KMS-11 (cell line): ENCODE results near the gene SH3PXD2B.

ENCODE experiments used
- H2AFZ ChIP-seq: fragments of 200-600 bp; sonication (generic); 2 replicates; pipeline ENCODE4 v1.6.1; 2016; ENCODE audit warnings: antibody characterized with exemption, mixed run types, low read depth
- H3K27ac ChIP-seq: fragments of 200-600 bp; sonication (generic); 2 replicates; pipeline ENCODE4 v1.6.1; 2016; ENCODE audit warnings: mild to moderate bottlenecking, mixed run types
- H3K27me3 ChIP-seq: fragments of 200-600 bp; sonication (generic); 2 replicates; pipeline ENCODE4 v1.6.1; 2017; ENCODE audit warnings: mild to moderate bottlenecking, low read depth, mixed run types, moderate library complexity; ENCODE audit not compliant: insufficient read depth
- H3K36me3 ChIP-seq: fragments of 200-600 bp; sonication (generic); 2 replicates; pipeline ENCODE4 v1.6.1; 2017; ENCODE audit warnings: mild to moderate bottlenecking, mixed run types; ENCODE audit not compliant: insufficient read depth
- H3K4me1 ChIP-seq: fragments of 200-600 bp; sonication (generic); 2 replicates; pipeline ENCODE4 v1.6.1; 2016; ENCODE audit warnings: mild to moderate bottlenecking, low read depth, mixed run types; ENCODE audit not compliant: poor library complexity, severe bottlenecking
- H3K4me2 ChIP-seq: fragments of 200-600 bp; sonication (generic); 2 replicates; pipeline ENCODE4 v1.7.0; 2016; ENCODE audit warnings: mild to moderate bottlenecking, mixed run types
- H3K4me3 ChIP-seq: fragments of 200-600 bp; sonication (generic); IDR thresholded peaks from 2 replicates; pipeline ENCODE4 v1.6.1; 2017; ENCODE audit warnings: low read depth, low read length, mixed read lengths; ENCODE audit not compliant: insufficient read depth
- H3K79me2 ChIP-seq: fragments of 200-600 bp; sonication (generic); 2 replicates; pipeline ENCODE4 v1.6.1; 2016; ENCODE audit warnings: low read depth, mixed run types; ENCODE audit not compliant: insufficient read depth
- H3K9ac ChIP-seq: fragments of 200-600 bp; sonication (generic); 2 replicates; pipeline ENCODE4 v1.6.1; 2016; ENCODE audit warnings: mild to moderate bottlenecking, mixed run types
- H4K20me1 ChIP-seq: fragments of 200-600 bp; sonication (generic); 2 replicates; pipeline ENCODE4 v1.6.1; 2016; ENCODE audit warnings: mild to moderate bottlenecking, mixed run types; ENCODE audit not compliant: insufficient read depth
- TF ChIP-seq, protein P1 (sequence below): fragments of 200-600 bp; sonication (generic); conservative IDR thresholded peaks from 2 replicates; pipeline ENCODE4 v1.6.1; 2017; ENCODE audit warnings: low read depth, mild to moderate bottlenecking, antibody characterized with exemption, low read length, moderate library complexity, mixed read lengths

SH3PXD2B gene

DNA sequence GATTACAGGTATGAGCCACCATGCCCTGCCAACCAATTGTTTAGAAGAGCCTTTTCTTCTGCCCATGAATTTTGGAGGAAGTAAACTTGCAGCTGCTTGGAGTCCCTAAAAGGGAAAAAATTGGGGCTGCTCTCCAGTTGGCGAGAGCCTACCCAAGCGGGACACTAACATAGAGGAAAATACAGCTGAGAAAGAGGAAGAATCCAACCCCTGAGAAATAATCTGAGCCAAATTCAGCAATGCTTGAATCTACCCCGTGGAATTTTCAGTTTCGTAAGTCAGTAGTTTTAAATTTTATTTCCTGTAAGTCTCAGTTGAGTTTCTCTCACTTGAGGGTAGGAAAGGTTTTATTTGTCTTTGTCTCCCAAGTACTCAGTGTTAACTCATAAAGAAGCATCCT is 140.4 kb downstream of the SH3PXD2B start:
- Histone ChIP-seq H3K27ac (no peak overlapping the region), H2AFZ (no peak overlapping the region), H3K4me3 (no peak overlapping the region), H3K9ac (no peak overlapping the region), H3K4me1 (no peaks in the 10 kb centered on the region), H3K4me2 (no peak overlapping the region), H4K20me1 (no peaks in the 10 kb centered on the region), H3K79me2 (no peaks in the 10 kb centered on the region), H3K36me3 (no peaks in the 10 kb centered on the region), H3K27me3 (no peaks in the 10 kb centered on the region)
- TF ChIP-seq, protein P1, sequence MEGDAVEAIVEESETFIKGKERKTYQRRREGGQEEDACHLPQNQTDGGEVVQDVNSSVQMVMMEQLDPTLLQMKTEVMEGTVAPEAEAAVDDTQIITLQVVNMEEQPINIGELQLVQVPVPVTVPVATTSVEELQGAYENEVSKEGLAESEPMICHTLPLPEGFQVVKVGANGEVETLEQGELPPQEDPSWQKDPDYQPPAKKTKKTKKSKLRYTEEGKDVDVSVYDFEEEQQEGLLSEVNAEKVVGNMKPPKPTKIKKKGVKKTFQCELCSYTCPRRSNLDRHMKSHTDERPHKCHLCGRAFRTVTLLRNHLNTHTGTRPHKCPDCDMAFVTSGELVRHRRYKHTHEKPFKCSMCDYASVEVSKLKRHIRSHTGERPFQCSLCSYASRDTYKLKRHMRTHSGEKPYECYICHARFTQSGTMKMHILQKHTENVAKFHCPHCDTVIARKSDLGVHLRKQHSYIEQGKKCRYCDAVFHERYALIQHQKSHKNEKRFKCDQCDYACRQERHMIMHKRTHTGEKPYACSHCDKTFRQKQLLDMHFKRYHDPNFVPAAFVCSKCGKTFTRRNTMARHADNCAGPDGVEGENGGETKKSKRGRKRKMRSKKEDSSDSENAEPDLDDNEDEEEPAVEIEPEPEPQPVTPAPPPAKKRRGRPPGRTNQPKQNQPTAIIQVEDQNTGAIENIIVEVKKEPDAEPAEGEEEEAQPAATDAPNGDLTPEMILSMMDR: no peak

GRCh38 chr5:172312286-172312685 is 142.0 kb downstream of the SH3PXD2B start:
- Histone ChIP-seq H3K4me1 (no peaks in the 10 kb centered on the region), H3K27ac (no peak overlapping the region), H2AFZ (no peak overlapping the region), H4K20me1 (no peaks in the 10 kb centered on the region), H3K9ac (no peak overlapping the region), H3K4me3 (no peak overlapping the region), H3K4me2 (no peak overlapping the region), H3K79me2 (no peaks in the 10 kb centered on the region), H3K27me3 (no peaks in the 10 kb centered on the region), H3K36me3 (no peaks in the 10 kb centered on the region)
- TF ChIP-seq, protein P1: no peak

- TF ChIP-seq, protein P1: no peak
- no peaks in the 10 kb centered on the region for H3K36me3 ChIP-seq
- no peak overlapping the region for H3K4me2 ChIP-seq
- no peaks in the 10 kb centered on the region for H4K20me1 ChIP-seq
- no peaks in the 10 kb centered on the region for H3K4me1 ChIP-seq
- H3K79me2 ChIP-seq: no peaks in the 10 kb centered on the region
- no peaks in the 10 kb centered on the region for H3K27me3 ChIP-seq
- H3K4me3 ChIP-seq: no peak overlapping the region
- H3K9ac ChIP-seq: no peak overlapping the region
- H3K27ac ChIP-seq: no peak overlapping the region
- no peak overlapping the region for H2AFZ ChIP-seq
Observed at GRCh38 chr5:172311605-172312004, 142.7 kb downstream of the SH3PXD2B start.

GRCh38 chr5:172311026-172311425 is 143.3 kb downstream of the SH3PXD2B start:
- Histone ChIP-seq H3K9ac (no peak overlapping the region), H3K4me3 (no peak overlapping the region), H3K4me2 (no peak overlapping the region), H3K27ac (no peak overlapping the region), H3K79me2 (no peaks in the 10 kb centered on the region), H3K4me1 (no peaks in the 10 kb centered on the region), H2AFZ (no peak overlapping the region), H3K27me3 (no peaks in the 10 kb centered on the region), H3K36me3 (no peaks in the 10 kb centered on the region), H4K20me1 (no peaks in the 10 kb centered on the region)
- TF ChIP-seq, protein P1: no peak
